ENCODE results near the gene TEKT2.

TEKT2 gene

GRCh38 chr1:36126005-36126716 lies 42.3 kb downstream of the TEKT2 start:
- no peak for DNase-seq (ENCODE audit: low read depth, low spot score)
- no peak overlapping the region for H3K27ac ChIP-seq

- DNase-seq (ENCODE audit: low read depth, low spot score), result no peak
- H3K27ac ChIP-seq, result no peak overlapping the region
Observed at GRCh38 chr1:36126797-36127500, 43.1 kb downstream of the TEKT2 start.

GRCh38 chr1:36128126-36128904 lies 44.4 kb downstream of the TEKT2 start:
- no peak for DNase-seq (ENCODE audit: low read depth, low spot score)
- no peak overlapping the region for H3K27ac ChIP-seq

GRCh38 chr1:36128905-36129206 lies 45.0 kb downstream of the TEKT2 start:
- no peak for DNase-seq (ENCODE audit: low read depth, low spot score)

GRCh38 chr1:36132029-36132428 lies 48.1 kb downstream of the TEKT2 start:
- H3K27ac ChIP-seq, result no peak overlapping the region
- no peak for DNase-seq (ENCODE audit: low read depth, low spot score)

More at GRCh38 chr1:36128905-36129206, 45.0 kb downstream of the TEKT2 start:
- no peak overlapping the region for H3K27ac ChIP-seq

- DNase-seq (ENCODE audit: low read depth, low spot score), result peak; percentile 78
- peak overlapping the region; percentile 98 for H3K27ac ChIP-seq
Observed at GRCh38 chr1:36133484-36133883, 49.6 kb downstream of the TEKT2 start.

- H3K27ac ChIP-seq, result peak overlapping the region; percentile 98
- DNase-seq (ENCODE audit: low read depth, low spot score), result no peak
Observed at GRCh38 chr1:36134031-36134430, 50.1 kb downstream of the TEKT2 start.

GRCh38 chr1:36134505-36135329 lies 50.8 kb downstream of the TEKT2 start:
- peak overlapping the region; percentile 98 for H3K27ac ChIP-seq
- DNase-seq (ENCODE audit: low read depth, low spot score), result peak; percentile 76

GRCh38 chr1:36135330-36135667 lies 51.4 kb downstream of the TEKT2 start:
- peak overlapping the region; percentile 98 for H3K27ac ChIP-seq
- no peak for DNase-seq (ENCODE audit: low read depth, low spot score)

GRCh38 chr1:36135796-36136195 lies 51.9 kb downstream of the TEKT2 start:
- no peak for DNase-seq (ENCODE audit: low read depth, low spot score)
- peak overlapping the region; percentile 98 for H3K27ac ChIP-seq

GRCh38 chr1:36136535-36136934 lies 52.6 kb downstream of the TEKT2 start:
- H3K27ac ChIP-seq, result peak overlapping the region; percentile 98
- peak; percentile 33 for DNase-seq (ENCODE audit: low read depth, low spot score)

- H3K27ac ChIP-seq, result peak overlapping the region; percentile 98
- DNase-seq (ENCODE audit: low read depth, low spot score), result no peak
Observed at GRCh38 chr1:36137226-36137625, 53.3 kb downstream of the TEKT2 start.

- no peak for DNase-seq (ENCODE audit: low read depth, low spot score)
- H3K27ac ChIP-seq, result peak overlapping the region; percentile 98
Observed at GRCh38 chr1:36137776-36138175, 53.9 kb downstream of the TEKT2 start.

All from epithelial cell of prostate (primary cell).